Measurements from ENCODE around the gene ARHGAP5.
"Not testable (repeated sequence)": the region's sequence is repeated elsewhere in the genome, so short reads cannot be mapped to it uniquely, and the experiment has no call there.

ARHGAP5 gene

DNA sequence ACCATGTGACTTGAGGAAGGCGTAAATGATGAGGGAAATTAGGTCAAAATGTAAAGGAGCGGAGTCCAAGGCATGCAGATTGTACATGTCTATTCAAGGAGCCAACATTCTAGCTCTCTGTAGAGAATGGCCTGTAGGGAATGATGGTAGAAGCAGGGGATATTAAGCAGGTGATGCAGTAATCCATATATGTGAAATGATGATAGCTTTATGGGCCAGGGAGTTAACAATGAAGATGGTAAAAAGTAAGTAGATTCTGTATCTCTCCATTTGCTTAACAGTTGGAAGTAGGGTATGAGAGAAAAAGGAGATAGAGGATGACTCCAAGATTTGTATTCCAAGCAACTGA, 33.4 kb downstream of the ARHGAP5 start:
- H3K4me3 ChIP-seq (replicated peaks; ENCODE audit: low read depth, low read length), result no peak overlapping the region
- no peak for DNase-seq (ENCODE audit: extremely low read depth, insufficient read length)
- H3K36me3 ChIP-seq (ENCODE audit: control insufficient read depth, insufficient read depth, low read length), result no peaks in the 10 kb centered on the region
- TF ChIP-seq, protein P1, sequence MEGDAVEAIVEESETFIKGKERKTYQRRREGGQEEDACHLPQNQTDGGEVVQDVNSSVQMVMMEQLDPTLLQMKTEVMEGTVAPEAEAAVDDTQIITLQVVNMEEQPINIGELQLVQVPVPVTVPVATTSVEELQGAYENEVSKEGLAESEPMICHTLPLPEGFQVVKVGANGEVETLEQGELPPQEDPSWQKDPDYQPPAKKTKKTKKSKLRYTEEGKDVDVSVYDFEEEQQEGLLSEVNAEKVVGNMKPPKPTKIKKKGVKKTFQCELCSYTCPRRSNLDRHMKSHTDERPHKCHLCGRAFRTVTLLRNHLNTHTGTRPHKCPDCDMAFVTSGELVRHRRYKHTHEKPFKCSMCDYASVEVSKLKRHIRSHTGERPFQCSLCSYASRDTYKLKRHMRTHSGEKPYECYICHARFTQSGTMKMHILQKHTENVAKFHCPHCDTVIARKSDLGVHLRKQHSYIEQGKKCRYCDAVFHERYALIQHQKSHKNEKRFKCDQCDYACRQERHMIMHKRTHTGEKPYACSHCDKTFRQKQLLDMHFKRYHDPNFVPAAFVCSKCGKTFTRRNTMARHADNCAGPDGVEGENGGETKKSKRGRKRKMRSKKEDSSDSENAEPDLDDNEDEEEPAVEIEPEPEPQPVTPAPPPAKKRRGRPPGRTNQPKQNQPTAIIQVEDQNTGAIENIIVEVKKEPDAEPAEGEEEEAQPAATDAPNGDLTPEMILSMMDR (IDR thresholded peaks at IDR 0.05; ENCODE audit: insufficient read depth, low read length, poor library complexity, severe bottlenecking), result no peak
- no peaks in the 10 kb centered on the region for H3K27me3 ChIP-seq (replicated peaks; ENCODE audit: control insufficient read depth, insufficient read depth, low read length)

DNA sequence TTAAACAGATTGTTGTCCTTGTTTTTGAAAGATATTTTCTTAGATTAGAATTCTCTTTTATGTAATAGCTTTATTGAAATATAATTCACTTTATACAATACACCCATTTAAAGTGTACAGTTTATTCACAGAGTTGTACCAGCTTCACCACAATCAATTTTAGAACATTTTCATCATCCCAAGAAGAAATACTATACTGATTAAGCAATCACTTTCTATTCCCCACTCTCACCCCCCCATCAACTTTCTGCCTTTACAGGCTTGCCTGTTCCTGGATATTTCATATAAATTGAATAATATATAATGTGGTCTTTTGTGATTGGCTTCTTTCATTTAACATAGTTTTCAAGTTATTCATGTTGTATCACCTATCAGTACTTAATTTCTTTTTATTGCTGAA, 44.4 kb downstream of the ARHGAP5 start:
- Histone ChIP-seq H3K27me3 (replicated peaks; ENCODE audit: control insufficient read depth, insufficient read depth, low read length) (no peaks in the 10 kb centered on the region), H3K4me3 (replicated peaks; ENCODE audit: low read depth, low read length) (no peak overlapping the region), H3K36me3 (ENCODE audit: control insufficient read depth, insufficient read depth, low read length) (no peaks in the 10 kb centered on the region)
- DNase-seq (ENCODE audit: extremely low read depth, insufficient read length), result no peak
- TF ChIP-seq, protein P1 (IDR thresholded peaks at IDR 0.05; ENCODE audit: insufficient read depth, low read length, poor library complexity, severe bottlenecking), result no peak

DNA sequence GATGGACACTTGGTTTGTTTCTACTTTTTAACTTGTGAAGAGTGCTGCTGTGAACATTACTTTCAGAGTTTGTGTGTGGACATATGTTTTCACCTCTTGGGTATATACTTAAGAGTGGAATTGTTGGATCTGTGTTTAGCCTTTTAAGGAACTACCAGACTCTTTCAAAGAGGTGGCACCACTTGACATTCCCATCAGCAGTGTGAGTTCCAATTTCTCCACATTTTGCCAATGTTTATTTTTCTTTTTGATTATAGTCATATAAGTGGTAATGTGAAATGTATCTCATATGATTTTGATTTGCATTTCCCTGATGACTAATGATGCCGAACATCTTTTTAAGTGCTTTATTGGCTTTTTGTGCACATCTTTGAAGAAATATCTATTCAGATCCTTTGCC, 44.8 kb downstream of the ARHGAP5 start:
- H3K4me3 ChIP-seq (replicated peaks; ENCODE audit: low read depth, low read length), result no peak overlapping the region
- no peaks in the 10 kb centered on the region for H3K36me3 ChIP-seq (ENCODE audit: control insufficient read depth, insufficient read depth, low read length)
- no peaks in the 10 kb centered on the region for H3K27me3 ChIP-seq (replicated peaks; ENCODE audit: control insufficient read depth, insufficient read depth, low read length)
- no peak for DNase-seq (ENCODE audit: extremely low read depth, insufficient read length)
- TF ChIP-seq, protein P1 (IDR thresholded peaks at IDR 0.05; ENCODE audit: insufficient read depth, low read length, poor library complexity, severe bottlenecking), result no peak

DNA sequence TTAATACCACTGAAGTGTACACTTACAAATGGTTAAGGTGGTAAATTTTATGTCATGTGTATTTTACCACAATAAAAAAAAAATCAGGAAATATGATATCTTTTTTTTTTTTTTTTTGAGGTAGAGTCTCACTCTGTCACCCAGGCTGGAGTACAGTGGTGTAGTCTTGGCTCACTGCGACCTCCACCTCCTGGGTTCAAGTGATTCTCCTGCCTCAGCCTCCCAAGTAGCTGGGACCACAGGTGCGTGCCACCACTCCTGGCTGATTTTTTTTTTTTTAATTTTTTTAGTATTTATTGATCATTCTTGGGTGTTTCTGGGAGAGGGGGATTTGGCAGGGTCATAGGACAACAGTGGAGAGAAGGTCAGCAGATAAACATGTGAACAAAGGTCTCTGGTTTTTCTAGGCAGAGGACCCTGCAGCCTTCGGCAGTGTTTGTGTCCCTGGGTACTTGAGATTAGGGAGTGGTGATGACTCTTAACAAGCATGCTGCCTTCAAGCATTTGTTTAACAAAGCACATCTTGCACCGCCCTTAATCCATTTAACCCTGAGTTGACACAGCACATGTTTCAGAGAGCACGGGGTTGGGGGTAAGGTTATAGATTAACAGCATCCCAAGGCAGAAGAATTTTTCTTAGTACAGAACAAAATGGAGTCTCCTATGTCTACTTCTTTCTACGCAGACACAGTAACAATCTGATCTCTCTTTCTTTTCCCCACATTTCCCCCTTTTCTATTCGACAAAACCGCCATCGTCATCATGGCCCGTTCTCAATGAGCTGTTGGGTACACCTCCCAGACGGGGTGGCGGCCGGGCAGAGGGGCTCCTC, 50.0 kb downstream of the ARHGAP5 start:
- H3K36me3 ChIP-seq (ENCODE audit: control insufficient read depth, insufficient read depth, low read length); DNase-seq (ENCODE audit: extremely low read depth, insufficient read length); H3K27me3 ChIP-seq (replicated peaks; ENCODE audit: control insufficient read depth, insufficient read depth, low read length); H3K4me3 ChIP-seq (replicated peaks; ENCODE audit: low read depth, low read length): not testable (repeated sequence)

DNA sequence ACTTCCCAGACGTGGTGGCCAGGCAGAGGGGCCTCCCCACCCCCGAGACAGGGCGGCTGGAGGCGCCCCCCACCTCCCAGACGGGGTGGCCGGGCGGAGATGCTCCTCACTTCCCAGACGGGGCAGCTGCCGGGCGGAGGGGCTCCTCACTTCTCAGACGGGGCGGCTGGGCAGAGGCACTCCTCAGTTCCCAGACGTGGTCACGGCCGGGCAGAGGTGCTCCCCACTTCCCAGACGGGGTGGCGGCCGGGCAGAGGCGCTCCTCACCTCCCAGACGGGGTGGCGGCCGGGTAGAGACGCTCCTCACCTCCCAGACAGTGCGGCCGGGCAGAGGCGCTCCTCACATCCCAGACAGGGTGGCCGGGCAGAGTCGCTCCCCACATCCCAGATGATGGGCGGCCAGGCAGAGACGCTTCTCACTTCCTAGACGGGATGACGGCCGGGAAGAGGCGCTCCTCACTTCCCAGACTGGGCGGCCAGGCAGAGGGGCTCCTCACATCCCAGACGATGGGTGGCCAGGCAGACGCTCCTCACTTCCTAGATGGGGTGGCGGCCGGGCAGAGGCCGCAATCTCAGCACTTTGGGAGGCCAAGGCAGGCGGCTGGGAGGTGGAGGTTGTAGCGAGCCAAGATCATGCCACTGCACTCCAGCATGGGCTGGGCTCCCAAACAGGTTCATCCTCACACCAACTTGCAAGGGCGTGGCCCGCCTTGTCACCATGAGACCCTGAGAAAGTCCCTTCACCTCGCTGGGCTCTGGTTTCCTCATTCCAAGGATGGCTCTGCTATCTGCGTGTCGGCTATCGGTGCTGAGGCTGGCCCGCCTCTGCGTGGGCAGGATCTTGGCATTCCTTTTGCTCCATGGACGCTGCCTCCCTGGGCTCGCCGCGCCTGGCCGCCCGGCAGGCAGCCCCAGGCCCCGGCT, 50.9 kb downstream of the ARHGAP5 start:
- DNase-seq (ENCODE audit: extremely low read depth, insufficient read length); H3K4me3 ChIP-seq (replicated peaks; ENCODE audit: low read depth, low read length); H3K27me3 ChIP-seq (replicated peaks; ENCODE audit: control insufficient read depth, insufficient read depth, low read length): not testable (repeated sequence)

DNA sequence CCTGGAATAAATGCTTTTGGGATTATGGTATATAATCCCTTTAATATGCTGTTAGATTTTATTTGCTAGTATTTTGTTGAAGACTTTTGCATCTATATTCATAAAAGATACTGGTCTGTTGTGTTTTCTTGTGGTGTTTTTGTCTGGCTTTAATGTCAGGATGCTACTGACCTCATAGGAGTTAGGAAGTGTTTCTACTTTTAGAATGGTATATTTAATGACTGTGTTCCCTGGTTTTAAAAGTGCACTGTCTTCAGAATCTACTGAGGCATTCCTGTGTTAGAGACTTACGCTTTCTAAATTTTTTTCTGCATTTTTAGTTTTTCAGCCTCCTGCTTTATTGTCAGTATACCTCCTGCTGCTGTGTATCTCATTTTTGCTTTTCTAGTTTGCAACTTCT, 51.6 kb downstream of the ARHGAP5 start:
- no peak for DNase-seq (ENCODE audit: extremely low read depth, insufficient read length)
- Histone ChIP-seq H3K27me3 (replicated peaks; ENCODE audit: control insufficient read depth, insufficient read depth, low read length) (no peaks in the 10 kb centered on the region), H3K4me3 (replicated peaks; ENCODE audit: low read depth, low read length) (no peak overlapping the region), H3K36me3 (ENCODE audit: control insufficient read depth, insufficient read depth, low read length) (no peaks in the 10 kb centered on the region; the same call in 1 of the 2 replicates)
- TF ChIP-seq, protein P1 (IDR thresholded peaks at IDR 0.05; ENCODE audit: insufficient read depth, low read length, poor library complexity, severe bottlenecking), result no peak

More for the DNA sequence above, 50.9 kb downstream of the ARHGAP5 start:
- not testable (repeated sequence) for H3K36me3 ChIP-seq (ENCODE audit: control insufficient read depth, insufficient read depth, low read length)
